Esophagus squamous epithelium (tissue), 4 donors: ENCODE measurements around the gene RFX6.

ENCODE experiments used
- POLR2A ChIP-seq, 4 donors: fragments of 450-650 bp; IDR thresholded peaks; one replicate each; pipeline ENCODE4 v1.6.1; 2017; ENCODE audit warnings: antibody characterized with exemption in 4 of 4, mild to moderate bottlenecking in 4 of 4, moderate library complexity in 3 of 4
- TF ChIP-seq, protein P1 (sequence below), 6 experiments: fragments of 450-650 bp in 4 of 6; fragments of 200-600 bp in 2 of 6; sonication (generic) in 2 of 6; IDR thresholded peaks; one replicate each; pipeline ENCODE4 v1.5.1; 2016 to 2019; ENCODE audit warnings: antibody characterized with exemption in 6 of 6, mild to moderate bottlenecking in 4 of 6, moderate library complexity in 4 of 6

DNA sequence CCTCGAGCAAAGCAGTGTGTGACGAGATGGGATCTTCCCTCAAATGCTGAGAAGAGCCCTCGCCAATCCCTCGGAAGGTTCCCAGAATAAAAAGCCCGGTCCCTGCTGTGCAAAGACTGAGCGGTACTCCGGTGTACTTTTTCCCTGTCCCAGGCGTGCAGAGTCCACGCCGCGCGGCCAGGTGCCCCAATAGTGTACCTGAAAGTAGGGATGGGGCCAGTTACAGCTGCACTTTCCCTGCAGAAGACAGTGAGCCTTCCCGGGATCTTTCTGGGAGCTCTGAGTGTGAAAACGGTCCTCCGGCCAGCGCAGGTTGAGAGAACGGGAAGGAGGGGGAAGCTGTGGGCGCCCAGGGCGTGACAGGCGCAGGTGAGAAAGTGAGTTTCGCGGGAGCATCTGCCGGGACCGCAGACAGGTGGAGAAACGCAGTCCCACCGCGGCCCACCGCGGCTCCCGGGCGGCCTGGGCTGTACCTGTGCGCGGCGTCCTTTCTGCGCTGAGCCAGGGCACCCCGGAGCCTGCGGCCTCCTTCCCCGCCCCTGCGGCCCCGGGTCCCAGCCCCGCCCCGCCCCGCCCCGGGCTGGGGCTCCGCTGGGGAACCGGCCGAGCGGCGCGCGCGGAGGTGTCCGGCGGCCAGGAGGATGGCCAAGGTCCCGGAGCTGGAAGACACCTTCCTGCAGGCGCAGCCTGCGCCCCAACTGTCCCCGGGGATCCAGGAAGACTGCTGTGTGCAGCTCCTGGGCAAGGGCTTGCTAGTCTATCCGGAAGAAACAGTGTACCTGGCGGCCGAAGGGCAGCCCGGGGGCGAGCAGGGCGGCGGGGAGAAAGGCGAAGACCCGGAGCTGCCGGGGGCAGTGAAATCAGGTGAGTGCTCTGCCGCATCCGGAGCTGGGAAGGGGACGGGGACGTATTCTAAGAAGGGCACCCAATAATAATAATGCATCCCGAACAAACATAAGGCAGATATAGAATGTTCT is at the start of gene RFX6:
- TF ChIP-seq POLR2A (IDR thresholded peaks at IDR 0.05) = no peak
- TF ChIP-seq, protein P1, sequence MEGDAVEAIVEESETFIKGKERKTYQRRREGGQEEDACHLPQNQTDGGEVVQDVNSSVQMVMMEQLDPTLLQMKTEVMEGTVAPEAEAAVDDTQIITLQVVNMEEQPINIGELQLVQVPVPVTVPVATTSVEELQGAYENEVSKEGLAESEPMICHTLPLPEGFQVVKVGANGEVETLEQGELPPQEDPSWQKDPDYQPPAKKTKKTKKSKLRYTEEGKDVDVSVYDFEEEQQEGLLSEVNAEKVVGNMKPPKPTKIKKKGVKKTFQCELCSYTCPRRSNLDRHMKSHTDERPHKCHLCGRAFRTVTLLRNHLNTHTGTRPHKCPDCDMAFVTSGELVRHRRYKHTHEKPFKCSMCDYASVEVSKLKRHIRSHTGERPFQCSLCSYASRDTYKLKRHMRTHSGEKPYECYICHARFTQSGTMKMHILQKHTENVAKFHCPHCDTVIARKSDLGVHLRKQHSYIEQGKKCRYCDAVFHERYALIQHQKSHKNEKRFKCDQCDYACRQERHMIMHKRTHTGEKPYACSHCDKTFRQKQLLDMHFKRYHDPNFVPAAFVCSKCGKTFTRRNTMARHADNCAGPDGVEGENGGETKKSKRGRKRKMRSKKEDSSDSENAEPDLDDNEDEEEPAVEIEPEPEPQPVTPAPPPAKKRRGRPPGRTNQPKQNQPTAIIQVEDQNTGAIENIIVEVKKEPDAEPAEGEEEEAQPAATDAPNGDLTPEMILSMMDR (IDR thresholded peaks at IDR 0.05) = no peak
